GM12878 (cell line): ENCODE results near the gene HINFP. TPM values are rescaled to one million over a fixed set of nuclear protein-coding genes. Genes with fewer than 3 reads are reported as not detected.

Source experiments
- ATAC-seq: fragments of 200-7000 bp; cut with Tn5 transposase; 3 replicates; pipeline ENCODE4 v1.9.1; 2020; ENCODE audit warnings: mild to moderate bottlenecking, moderate library complexity
- BruUV-seq: library from RNA; stranded (reverse); fragments of 400-500 nt; replicated peaks from 2 replicates; lab custom pipeline; 2021; lab: Mats Ljungman, UMichigan
- CTCF ChIA-PET: fragments of 300-600 bp; sonication (Branson Sonifier 250); formaldehyde crosslinking; extraction: SDS; loops from one replicate; lab custom pipeline; 2021; ENCODE audit warnings: inconsistent platforms; lab: Yijun Ruan, JAX
- POLR2A ChIA-PET: fragments of 350-600 bp; formaldehyde crosslinking; extraction: SDS; loops from one replicate; lab custom pipeline; 2021; ENCODE audit warnings: inconsistent platforms; lab: Charles Lee
- RAD21 ChIA-PET: fragments of 300-600 bp; sonication (Branson Sonifier 250); formaldehyde crosslinking; loops from one replicate; lab custom pipeline; 2023; ENCODE audit warnings: antibody characterized with exemption; ENCODE audit not compliant: unreplicated experiment; lab: Charles Lee
- SMC1A ChIA-PET: fragments of 300-600 bp; sonication (Branson Sonifier 250); formaldehyde crosslinking; loops from one replicate; lab custom pipeline; 2023; ENCODE audit not compliant: unreplicated experiment, uncharacterized antibody; lab: Charles Lee
- DNase-seq: peaks from one replicate; pipeline ENCODE4 v3.0.0-alpha.2; 2011; ENCODE audit warnings: low read depth, low spot score
- FAIRE-seq: peaks from 3 replicates; lab custom pipeline; 2011; peaks lifted over from hg19 to GRCh38; lab: Jason Lieb, UNC
- H2AFZ ChIP-seq: 2 replicates; pipeline ENCODE4 v1.6.0; 2011; ENCODE audit warnings: low read depth, low read length, control low read depth; ENCODE audit not compliant: control insufficient read depth
- H3K27ac ChIP-seq: 2 replicates; pipeline ENCODE4 v1.5.1; 2011; ENCODE audit warnings: control low read depth; ENCODE audit not compliant: control insufficient read depth, insufficient read depth
- H3K27me3 ChIP-seq, 2 experiments: replicated peaks in 1 of 2; 2 replicates each; pipeline versions ENCODE4 v1.6.0 to v1.6.1; 2011; ENCODE audit warnings: low read length in 1 of 2; ENCODE audit not compliant: control insufficient read depth in 2 of 2, insufficient read depth in 2 of 2
- H3K36me3 ChIP-seq, 2 experiments: 2 replicates each; pipeline ENCODE4 v1.5.1; 2011; ENCODE audit warnings: low read length in 1 of 2; ENCODE audit not compliant: control insufficient read depth in 2 of 2, insufficient read depth in 2 of 2
- H3K4me1 ChIP-seq: 2 replicates; pipeline ENCODE4 v1.6.1; 2011; ENCODE audit warnings: mild to moderate bottlenecking, low read length, moderate library complexity, mixed read lengths; ENCODE audit not compliant: control insufficient read depth, insufficient read depth
- H3K4me2 ChIP-seq: 2 replicates; pipeline ENCODE4 v1.6.0; 2011; ENCODE audit warnings: control low read depth; ENCODE audit not compliant: control insufficient read depth, insufficient read depth
- H3K4me3 ChIP-seq: fragments of 200-600 bp; sonication (generic); 2 replicates; pipeline ENCODE4 v1.5.1; 2016
- H3K79me2 ChIP-seq: 2 replicates; pipeline ENCODE4 v1.6.0; 2011; ENCODE audit warnings: low read length; ENCODE audit not compliant: control insufficient read depth, insufficient read depth
- H3K9ac ChIP-seq: 2 replicates; pipeline ENCODE4 v1.8.0; 2011; ENCODE audit warnings: low read length, control low read depth, mixed read lengths; ENCODE audit not compliant: control insufficient read depth, insufficient read depth
- H3K9me3 ChIP-seq: replicated peaks from 3 replicates; pipeline ENCODE4 v1.5.1; 2011; ENCODE audit warnings: mild to moderate bottlenecking, low read length; ENCODE audit not compliant: control insufficient read depth, insufficient read depth
- H4K20me1 ChIP-seq: 2 replicates; pipeline ENCODE4 v1.6.0; 2011; ENCODE audit not compliant: control insufficient read depth, insufficient read depth
- ATF7 ChIP-seq: fragments of 450-650 bp; IDR thresholded peaks from 2 replicates; pipeline ENCODE4 v1.6.1; 2016; ENCODE audit warnings: low read depth, mild to moderate bottlenecking
- CTCF ChIP-seq, 3 experiments: IDR thresholded peaks in 2 of 3; conservative IDR thresholded peaks in 1 of 3; 2 replicates each; pipeline ENCODE4 v1.5.1; 2011; ENCODE audit warnings: low read depth in 3 of 3, low read length in 3 of 3, mild to moderate bottlenecking in 3 of 3, control low read depth in 2 of 3, moderate library complexity in 2 of 3, inconsistent platforms in 1 of 3, mixed read lengths in 1 of 3; ENCODE audit not compliant: control insufficient read depth in 2 of 3, insufficient read depth in 1 of 3; ENCODE audit errors: extremely low read depth in 1 of 3
- RAD21 ChIP-seq: IDR thresholded peaks from 2 replicates; pipeline ENCODE4 v1.6.1; 2011; ENCODE audit warnings: mild to moderate bottlenecking, low read depth, low read length, moderate library complexity; ENCODE audit not compliant: insufficient read depth
- SMC3 ChIP-seq: IDR thresholded peaks from 2 replicates; pipeline ENCODE4 v1.6.1; 2011; ENCODE audit warnings: low read length, improper control_type of control experiment, borderline replicate concordance
- YY1 ChIP-seq: IDR thresholded peaks from 2 replicates; pipeline ENCODE4 v1.6.1; 2011; ENCODE audit warnings: low read depth, mild to moderate bottlenecking, low read length
- WGBS: methylation state at CpG from one replicate; pipeline ENCODE4 v1.1.6; 2016; ENCODE audit warnings: low lambda C conversion rate; ENCODE audit not compliant: insufficient replicate concordance, insufficient coverage; ENCODE audit errors: missing lambda C conversion rate; 5-methylcytosine and 5-hydroxymethylcytosine counted together
- in situ Hi-C: fragments of 300-500 bp; cut with MboI; formaldehyde crosslinking; loops from 9 replicates; pipeline ENCODE4 v1.14.3; 2018; ENCODE audit warnings: mixed read lengths
- intact Hi-C: fragments of 100-400 bp; cut with micrococcal nuclease; formaldehyde crosslinking; loops from one replicate; pipeline ENCODE4 v1.14.2; 2022; ENCODE audit not compliant: unreplicated experiment
- polyA plus RNA-seq, 11 experiments: library from polyadenylated mRNA; depleted of rRNA in 4 of 11; unstranded in 6 of 11; stranded (reverse) in 5 of 11; fragments of >200 nt; fragmentation: Nextera tagmentation in 4 of 11; fragmentation: Illumina TruSeq in 1 of 11; extraction: Ambion mirVana in 4 of 11; extraction: Trizol in 1 of 11; gene quantifications; 1 replicate in 1 of 11; 2 replicates in 10 of 11; pipeline versions ENCODE4 v1.2.1 to v1.2.3, GENCODE V29; 2011 to 2016; ENCODE audit warnings: inconsistent platforms in 2 of 11, missing spikeins in 2 of 11, low read depth in 1 of 11
- total RNA-seq, 4 experiments: library from RNA; depleted of rRNA in 3 of 4; stranded (reverse); fragments of >200 nt in 3 of 4; fragmentation: Illumina TruSeq in 1 of 4; extraction: Trizol in 1 of 4; gene quantifications; 2 replicates each; pipeline versions ENCODE4 v1.2.1 to v1.2.3, GENCODE V29; 2013 to 2021
- TF ChIP-seq, protein P1 (sequence below): fragments of 450-650 bp; IDR thresholded peaks from 2 replicates; pipeline ENCODE4 v1.6.1; 2017; ENCODE audit warnings: mild to moderate bottlenecking, moderate library complexity

The HINFP gene
- total and polyA plus RNA-seq, 10 of the 15 experiments (the other 5 are each of a cell fraction or from before 2014, with no cell fraction given), result 13.1 to 26.3 (median 18.6) TPM

DNA sequence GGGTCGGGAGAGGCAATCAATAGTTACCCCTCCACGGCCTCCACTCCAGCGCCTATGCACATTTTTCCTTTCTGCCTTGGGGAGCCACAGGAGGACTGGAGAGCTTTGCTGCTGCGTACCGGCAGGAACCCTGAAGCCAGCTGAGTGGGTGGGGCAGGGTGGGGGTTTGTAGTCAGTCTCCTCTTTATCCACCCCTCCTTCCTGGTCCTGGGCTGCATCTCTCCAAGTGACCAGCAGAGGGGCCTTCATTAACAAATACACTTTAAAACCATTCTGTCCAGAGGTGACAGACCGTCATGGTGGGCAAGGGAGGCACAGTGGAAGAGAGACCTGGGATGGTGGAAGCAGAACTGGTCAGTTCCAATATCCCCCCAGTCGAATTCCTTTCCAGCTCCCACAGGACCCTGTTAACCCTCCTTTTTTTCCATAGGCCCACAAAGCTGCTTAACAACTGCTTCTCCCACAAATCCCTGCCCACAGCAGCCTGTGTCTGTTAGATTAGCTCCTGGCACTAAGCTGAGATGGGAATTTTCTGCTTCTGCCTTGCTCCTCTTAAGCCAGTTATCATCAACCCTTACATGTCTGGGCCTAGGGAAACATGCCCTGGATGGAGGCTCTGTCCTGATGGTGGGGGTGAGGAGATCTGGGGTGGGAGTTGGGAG, 23.6 kb downstream of the HINFP start:
- Histone ChIP-seq H3K4me3 (no peak overlapping the region), H4K20me1 (no peaks in the 10 kb centered on the region), H3K9me3 (no peaks in the 10 kb centered on the region), H3K79me2 (no peaks in the 10 kb centered on the region), H3K9ac (no peak overlapping the region), H3K4me2 (no peak overlapping the region), H2AFZ (no peak overlapping the region), H3K27me3 (peaks cover 2 to 10% of the 10 kb centered on the region in 2 experiments; a peak in 3 of 4 replicates), H3K4me1 (no peaks in the 10 kb centered on the region), H3K27ac (no peak overlapping the region), H3K36me3 (no peaks in the 10 kb centered on the region)
- intact Hi-C loops (loop anchor here (1.0 to 5.0 kb wide), 3 partner anchors 38 to 177 kb away; partner anchors contain the start of gene C2CD2L), in situ Hi-C loops (no loop called here)
- no peak for FAIRE-seq
- SMC1A ChIA-PET, result interaction anchor here (1.2 to 1.5 kb wide), 3 partner anchors 23 to 52 kb away, joined by 3 to 9 read pairs (median 3); no protein-coding TSS in a partner anchor
- no peak for DNase-seq
- BruUV-seq, result no TSS peak
- POLR2A ChIA-PET, result interaction anchor here (0.5 kb wide), 1 partner anchor 1786 kb away, joined by 4 read pairs; no protein-coding TSS in a partner anchor
- TF ChIP-seq CTCF (IDR thresholded peaks at IDR 0.05 in 2 of 3, conservative IDR thresholded peaks at IDR 0.05 in 1 of 3; ENCODE audit: control insufficient read depth in 2 of 3, extremely low read depth in 1 of 3, insufficient read depth in 1 of 3, low read depth in 3 of 3, low read length in 3 of 3) (peak; percentile 50 to 71 (median 67)), RAD21 (peak; percentile 52), ATF7 (no peak), YY1 (peak; percentile 33; the same call in 1 of the 2 replicates), SMC3 (peak; percentile 60)
- TF ChIP-seq, protein P1, sequence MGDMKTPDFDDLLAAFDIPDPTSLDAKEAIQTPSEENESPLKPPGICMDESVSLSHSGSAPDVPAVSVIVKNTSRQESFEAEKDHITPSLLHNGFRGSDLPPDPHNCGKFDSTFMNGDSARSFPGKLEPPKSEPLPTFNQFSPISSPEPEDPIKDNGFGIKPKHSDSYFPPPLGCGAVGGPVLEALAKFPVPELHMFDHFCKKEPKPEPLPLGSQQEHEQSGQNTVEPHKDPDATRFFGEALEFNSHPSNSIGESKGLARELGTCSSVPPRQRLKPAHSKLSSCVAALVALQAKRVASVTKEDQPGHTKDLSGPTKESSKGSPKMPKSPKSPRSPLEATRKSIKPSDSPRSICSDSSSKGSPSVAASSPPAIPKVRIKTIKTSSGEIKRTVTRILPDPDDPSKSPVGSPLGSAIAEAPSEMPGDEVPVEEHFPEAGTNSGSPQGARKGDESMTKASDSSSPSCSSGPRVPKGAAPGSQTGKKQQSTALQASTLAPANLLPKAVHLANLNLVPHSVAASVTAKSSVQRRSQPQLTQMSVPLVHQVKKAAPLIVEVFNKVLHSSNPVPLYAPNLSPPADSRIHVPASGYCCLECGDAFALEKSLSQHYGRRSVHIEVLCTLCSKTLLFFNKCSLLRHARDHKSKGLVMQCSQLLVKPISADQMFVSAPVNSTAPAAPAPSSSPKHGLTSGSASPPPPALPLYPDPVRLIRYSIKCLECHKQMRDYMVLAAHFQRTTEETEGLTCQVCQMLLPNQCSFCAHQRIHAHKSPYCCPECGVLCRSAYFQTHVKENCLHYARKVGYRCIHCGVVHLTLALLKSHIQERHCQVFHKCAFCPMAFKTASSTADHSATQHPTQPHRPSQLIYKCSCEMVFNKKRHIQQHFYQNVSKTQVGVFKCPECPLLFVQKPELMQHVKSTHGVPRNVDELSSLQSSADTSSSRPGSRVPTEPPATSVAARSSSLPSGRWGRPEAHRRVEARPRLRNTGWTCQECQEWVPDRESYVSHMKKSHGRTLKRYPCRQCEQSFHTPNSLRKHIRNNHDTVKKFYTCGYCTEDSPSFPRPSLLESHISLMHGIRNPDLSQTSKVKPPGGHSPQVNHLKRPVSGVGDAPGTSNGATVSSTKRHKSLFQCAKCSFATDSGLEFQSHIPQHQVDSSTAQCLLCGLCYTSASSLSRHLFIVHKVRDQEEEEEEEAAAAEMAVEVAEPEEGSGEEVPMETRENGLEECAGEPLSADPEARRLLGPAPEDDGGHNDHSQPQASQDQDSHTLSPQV, result no peak
- RAD21 ChIA-PET, result interaction anchor here (1.0 kb wide), 1 partner anchor 178 kb away, joined by 3 read pairs; no protein-coding TSS in a partner anchor
- peak; percentile 97 for ATAC-seq
- CTCF ChIA-PET, result interaction anchor here (1.0 to 1.8 kb wide), 6 partner anchors 10 to 179 kb away, joined by 3 to 7 read pairs (median 4); partner anchors contain the start of gene C2CD2L
- WGBS, result 36% methylated on average over 7 of the region's 7 CpGs
